Fibroblast of lung (primary cell): ENCODE measurements around the gene CASP5. TPM values are rescaled to one million over a fixed set of nuclear protein-coding genes. Genes with fewer than 3 reads are reported as not detected.

ENCODE experiments used
- DNase-seq, 2 donors: peaks; one replicate each; pipeline versions ENCODE4 v3.0.0 to v3.0.0-alpha.2; 2010; ENCODE audit warnings: low read depth in 2 of 2
- H2AFZ ChIP-seq: 2 replicates; pipeline ENCODE4 v1.5.1; 2012; ENCODE audit warnings: low read length, control low read depth, inconsistent platforms
- H3K27ac ChIP-seq: 2 replicates; pipeline ENCODE4 v1.5.1; 2011; ENCODE audit warnings: low read length, control low read depth; ENCODE audit not compliant: insufficient read depth
- H3K27me3 ChIP-seq: 2 replicates; pipeline ENCODE4 v1.5.1; 2011; ENCODE audit warnings: mild to moderate bottlenecking, low read length; ENCODE audit not compliant: control insufficient read depth, insufficient read depth
- H3K36me3 ChIP-seq: 2 replicates; pipeline ENCODE4 v1.5.1; 2011; ENCODE audit warnings: low read length; ENCODE audit not compliant: control insufficient read depth, insufficient read depth
- H3K4me1 ChIP-seq: 2 replicates; pipeline ENCODE4 v1.5.1; 2011; ENCODE audit warnings: low read length; ENCODE audit not compliant: control insufficient read depth, insufficient read depth; ENCODE audit errors: extremely low read depth
- H3K4me2 ChIP-seq: 2 replicates; pipeline ENCODE4 v1.5.1; 2011; ENCODE audit warnings: low read length, control low read depth; ENCODE audit not compliant: insufficient read depth; ENCODE audit errors: extremely low read depth
- H3K4me3 ChIP-seq, 4 experiments: fragments of 200-600 bp in 1 of 4; sonication (generic) in 1 of 4; replicated peaks in 1 of 4; 2 replicates each; pipeline ENCODE4 v1.5.1; 2011 to 2016; ENCODE audit warnings: low read length in 4 of 4, low read depth in 3 of 4, mild to moderate bottlenecking in 3 of 4, control low read depth in 2 of 4, inconsistent platforms in 1 of 4, mixed read lengths in 1 of 4; ENCODE audit not compliant: insufficient read depth in 1 of 4; ENCODE audit errors: control extremely low read depth in 1 of 4
- H3K79me2 ChIP-seq: 2 replicates; pipeline ENCODE4 v1.5.1; 2012; ENCODE audit warnings: mild to moderate bottlenecking, low read length, inconsistent platforms; ENCODE audit not compliant: control insufficient read depth, insufficient read depth
- H3K9ac ChIP-seq: 2 replicates; pipeline ENCODE4 v1.5.1; 2011; ENCODE audit warnings: mild to moderate bottlenecking, low read length, control low read depth; ENCODE audit not compliant: insufficient read depth
- H3K9me3 ChIP-seq: 2 replicates; pipeline ENCODE4 v1.5.1; 2012; ENCODE audit warnings: low read depth, low read length; ENCODE audit not compliant: control insufficient read depth, insufficient read depth
- H4K20me1 ChIP-seq: 2 replicates; pipeline ENCODE4 v1.5.1; 2011; ENCODE audit warnings: low read length; ENCODE audit not compliant: control insufficient read depth, insufficient read depth; ENCODE audit errors: extremely low read depth
- CTCF ChIP-seq, 2 donors: IDR thresholded peaks in 1 of 2; conservative IDR thresholded peaks in 1 of 2; 1 replicate in 1 of 2; 2 replicates in 1 of 2; pipeline ENCODE4 v1.5.1; 2011 to 2012; ENCODE audit warnings: low read length in 2 of 2, control low read depth in 1 of 2, inconsistent platforms in 1 of 2, low read depth in 1 of 2, mild to moderate bottlenecking in 1 of 2
- EZH2 ChIP-seq: IDR thresholded peaks from 2 replicates; pipeline ENCODE4 v1.5.1; 2012; ENCODE audit warnings: low read length, control low read depth, mild to moderate bottlenecking; ENCODE audit errors: missing control alignments
- polyA plus RNA-seq, 2 donors: library from polyadenylated mRNA; depleted of rRNA in 1 of 2; stranded (reverse) in 1 of 2; unstranded in 1 of 2; fragments of >200 nt; gene quantifications; 2 replicates each; pipeline ENCODE4 v1.2.1, GENCODE V29; 2011 to 2012; ENCODE audit warnings: missing spikeins in 1 of 2
- total RNA-seq: library from RNA; depleted of rRNA; stranded (reverse); fragments of >200 nt; gene quantifications from 2 replicates; pipeline ENCODE4 v1.2.1, GENCODE V29; 2014

Gene CASP5
- total and polyA plus RNA-seq, 2 donors (not counting 1 experiment from before 2014, with no cell fraction given), result 0.17 TPM; not detected in 1

DNA sequence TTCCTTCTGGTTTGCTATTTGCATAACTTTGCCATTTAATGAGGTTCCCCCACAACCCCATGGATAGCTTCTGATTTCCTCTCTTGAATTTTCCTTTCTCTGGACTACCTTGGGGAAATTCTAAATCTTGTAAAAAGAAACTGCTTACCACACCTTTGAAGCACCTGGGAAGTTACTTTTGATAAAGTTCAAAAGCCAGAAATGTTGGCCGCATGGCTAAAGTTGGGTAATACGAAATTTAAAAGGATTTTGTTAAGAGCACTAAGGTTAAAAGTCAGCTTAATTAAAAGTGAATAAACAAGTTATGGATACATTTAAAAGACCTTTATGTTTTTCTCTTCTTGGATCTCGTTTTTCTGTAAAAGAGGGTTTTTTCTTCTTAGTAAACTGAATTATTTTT is 60.1 kb downstream of the CASP5 start:
- Histone ChIP-seq H3K4me3 (no peak overlapping the region), H3K9me3 (no peaks in the 10 kb centered on the region), H2AFZ (no peak overlapping the region), H3K27me3 (no peaks in the 10 kb centered on the region), H3K79me2 (peaks cover 79% of the 10 kb centered on the region), H3K9ac (no peak overlapping the region), H3K36me3 (no peaks in the 10 kb centered on the region), H3K27ac (no peak overlapping the region), H3K4me2 (no peak overlapping the region), H3K4me1 (no peaks in the 10 kb centered on the region), H4K20me1 (no peaks in the 10 kb centered on the region)
- DNase-seq, result no peak
- TF ChIP-seq EZH2, result no peak
- no peak for TF ChIP-seq CTCF (conservative IDR thresholded peaks at IDR 0.05 in 1 of 2, IDR thresholded peaks at IDR 0.05 in 1 of 2; ENCODE audit: low read depth in 1 of 2, low read length in 2 of 2)

GRCh38 chr11:104957280-104957679 is 65.7 kb downstream of the CASP5 start:
- TF ChIP-seq CTCF (conservative IDR thresholded peaks at IDR 0.05 in 1 of 2, IDR thresholded peaks at IDR 0.05 in 1 of 2; ENCODE audit: low read depth in 1 of 2, low read length in 2 of 2), result no peak
- no peak for TF ChIP-seq EZH2
- no peak overlapping the region for H3K4me3 ChIP-seq
- no peak for DNase-seq
- H3K36me3 ChIP-seq, result peaks cover 2% of the 10 kb centered on the region
- H4K20me1 ChIP-seq, result no peaks in the 10 kb centered on the region
- no peak overlapping the region for H2AFZ ChIP-seq
- H3K79me2 ChIP-seq, result peaks cover 55% of the 10 kb centered on the region
- H3K9ac ChIP-seq, result no peak overlapping the region
- H3K4me2 ChIP-seq, result no peak overlapping the region
- H3K27me3 ChIP-seq, result no peaks in the 10 kb centered on the region
- H3K27ac ChIP-seq, result no peak overlapping the region
- no peaks in the 10 kb centered on the region for H3K9me3 ChIP-seq
- no peaks in the 10 kb centered on the region for H3K4me1 ChIP-seq

DNA sequence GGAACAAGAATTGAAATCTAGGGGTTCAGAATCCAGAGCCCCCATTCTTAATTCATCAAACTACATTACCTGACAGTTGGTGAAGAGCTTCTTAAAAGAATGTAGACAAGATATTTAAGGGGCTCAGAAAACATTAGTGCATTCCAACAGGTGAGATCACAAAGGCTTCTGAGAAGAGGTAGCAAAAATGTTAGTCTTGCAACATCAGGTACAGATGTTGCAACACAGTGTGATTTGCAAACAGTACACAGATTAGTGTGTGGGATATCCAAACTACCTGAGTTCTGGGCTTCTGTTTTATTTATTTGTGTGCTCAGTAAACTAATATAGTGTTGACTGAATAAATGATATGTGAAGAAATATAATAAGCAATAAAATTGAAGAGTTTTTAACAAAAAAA is 66.4 kb downstream of the CASP5 start:
- H3K9me3 ChIP-seq, result no peaks in the 10 kb centered on the region
- no peaks in the 10 kb centered on the region for H3K27me3 ChIP-seq
- H4K20me1 ChIP-seq, result no peaks in the 10 kb centered on the region
- no peak overlapping the region for H3K27ac ChIP-seq
- no peak overlapping the region for H3K9ac ChIP-seq
- no peak for DNase-seq
- H3K4me1 ChIP-seq, result no peaks in the 10 kb centered on the region
- peaks cover 49% of the 10 kb centered on the region for H3K79me2 ChIP-seq
- H2AFZ ChIP-seq, result no peak overlapping the region
- TF ChIP-seq EZH2 (no peak), CTCF (conservative IDR thresholded peaks at IDR 0.05 in 1 of 2, IDR thresholded peaks at IDR 0.05 in 1 of 2; ENCODE audit: low read depth in 1 of 2, low read length in 2 of 2) (no peak)
- peaks cover 2% of the 10 kb centered on the region for H3K36me3 ChIP-seq
- no peak overlapping the region for H3K4me3 ChIP-seq
- no peak overlapping the region for H3K4me2 ChIP-seq
